TTC549 (cell line): Measurements from ENCODE around the gene ANKRD45.
"Not testable (repeated sequence)": the region's sequence is repeated elsewhere in the genome, so short reads cannot be mapped to it uniquely, and the experiment has no call there.

ENCODE experiments used
- FAIRE-seq: peaks from 2 replicates; lab custom pipeline; 2012; peaks lifted over from hg19 to GRCh38; lab: Jason Lieb, UNC

ANKRD45 gene

GRCh38 chr1:173572201-173572873, 97.3 kb downstream of the ANKRD45 start:
- no peak for FAIRE-seq

DNA sequence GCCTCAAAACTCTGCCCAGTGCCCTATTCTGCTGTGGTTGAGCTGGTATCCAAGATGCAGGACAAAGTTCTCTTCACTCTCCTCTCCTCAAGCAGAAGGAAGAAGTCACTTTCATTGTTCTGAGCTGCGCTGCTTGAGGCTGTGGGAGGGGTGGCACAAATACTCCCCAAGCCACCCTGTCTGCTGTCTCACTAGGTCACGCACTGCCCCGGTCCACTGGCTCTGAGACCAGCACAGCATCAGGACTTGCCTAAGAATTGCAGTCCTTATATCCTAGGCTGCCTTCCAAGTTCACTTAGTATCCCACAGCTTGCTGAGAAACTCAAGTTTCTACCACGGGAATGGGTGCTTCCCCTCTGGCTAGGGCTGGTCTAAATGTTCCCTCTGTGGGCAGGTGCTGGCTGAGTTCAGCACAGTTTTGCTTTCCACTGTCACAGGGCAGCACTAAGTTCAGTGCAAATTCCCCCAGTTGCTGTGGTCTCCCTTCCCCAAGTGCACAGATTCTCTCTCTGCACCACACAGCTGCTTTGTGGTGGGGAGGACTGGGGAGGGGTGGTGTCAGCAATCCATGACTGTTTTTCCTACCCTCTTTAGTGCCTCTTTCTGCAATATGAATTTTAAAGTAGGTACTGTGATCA, 99.2 kb downstream of the ANKRD45 start:
- no peak for FAIRE-seq

DNA sequence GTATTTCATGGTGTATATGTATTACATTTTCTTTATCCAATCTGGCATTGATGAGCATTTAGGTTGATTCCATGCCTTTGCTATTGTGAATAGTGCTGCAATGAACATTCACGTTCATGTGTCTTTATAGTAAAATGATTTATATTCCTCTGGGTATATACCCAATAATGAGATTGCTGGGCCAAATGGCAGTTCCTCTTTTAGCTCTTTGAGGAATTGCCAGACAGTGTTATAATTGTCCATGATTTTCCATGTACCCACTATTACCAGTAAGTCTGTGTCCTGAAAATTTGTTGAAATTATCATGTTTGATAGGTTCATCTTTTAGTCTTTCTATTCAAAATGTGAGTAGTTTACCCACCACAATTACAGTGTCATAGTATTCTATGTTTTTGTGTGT, 101.2 kb downstream of the ANKRD45 start:
- FAIRE-seq = no peak

- not testable (repeated sequence) for FAIRE-seq
Measured at GRCh38 chr1:173563846-173564245, 105.8 kb downstream of the ANKRD45 start.

- no peak for FAIRE-seq
Measured at GRCh38 chr1:173562813-173563212, 106.8 kb downstream of the ANKRD45 start.

DNA sequence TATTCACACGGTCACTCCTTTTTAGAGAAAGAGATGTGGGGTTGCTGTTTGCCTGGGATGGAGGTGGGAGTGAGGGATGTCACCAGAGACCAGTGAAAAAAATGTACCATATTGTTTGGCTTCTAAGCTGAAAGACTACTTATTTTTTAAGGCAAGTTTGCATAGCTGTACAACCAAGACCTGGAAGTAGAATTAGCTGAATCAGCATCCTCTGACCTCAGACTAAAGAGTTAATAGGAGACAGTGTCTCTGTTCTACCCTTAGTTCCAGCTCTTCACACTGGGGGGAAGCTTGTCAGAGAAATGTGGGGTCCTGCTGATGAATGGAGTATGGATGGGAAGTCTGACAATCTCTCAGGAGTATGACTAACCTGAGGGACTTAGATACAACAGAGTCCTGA, 108.4 kb downstream of the ANKRD45 start:
- no peak for FAIRE-seq

- FAIRE-seq = no peak
Measured at GRCh38 chr1:173560285-173560880, 109.3 kb downstream of the ANKRD45 start.
